Activated CD8-positive, alpha-beta T cell treated with anti-CD3 and anti-CD28 coated beads, Interleukin-2, amount 10 ng/mL, durations not matched to agents 7 days and 5 days (primary cell): ENCODE results near the gene PHPT1. TPM values are rescaled to one million over a fixed set of nuclear protein-coding genes. Genes with fewer than 3 reads are reported as not detected.
"Not testable (repeated sequence)": the region's sequence is repeated elsewhere in the genome, so short reads cannot be mapped to it uniquely, and the experiment has no call there.

Experiments
- ATAC-seq: fragments of 150-1000 bp; cut with Tn5 transposase; one replicate; pipeline ENCODE4 v1.10.0; 2021; ENCODE audit warnings: moderate library complexity
- CTCF ChIA-PET: fragments of 350-600 bp; sonication (Branson Sonifier 250); formaldehyde crosslinking; loops from one replicate; lab custom pipeline; 2021; ENCODE audit warnings: antibody characterized with exemption; lab: Charles Lee
- POLR2A ChIA-PET: fragments of 350-600 bp; sonication (Branson Sonifier 250); formaldehyde crosslinking; loops from one replicate; lab custom pipeline; 2021; ENCODE audit warnings: antibody characterized with exemption; lab: Charles Lee
- DNase-seq: peaks from one replicate; pipeline ENCODE4 v3.0.0-alpha.2; 2020
- H3K27ac Mint-ChIP-seq: one replicate; pipeline ENCODE4 v1.8.0; 2021; ENCODE audit warnings: mild to moderate bottlenecking, mixed read lengths
- H3K27me3 Mint-ChIP-seq: one replicate; pipeline ENCODE4 v1.8.0; 2021; ENCODE audit warnings: low read depth, mixed read lengths
- H3K36me3 Mint-ChIP-seq: one replicate; pipeline ENCODE4 v1.8.0; 2021; ENCODE audit warnings: low read depth, mixed read lengths
- H3K4me1 Mint-ChIP-seq: one replicate; pipeline ENCODE4 v1.8.0; 2021; ENCODE audit warnings: low read depth, mixed read lengths
- H3K4me3 Mint-ChIP-seq: one replicate; pipeline ENCODE4 v1.8.0; 2021; ENCODE audit warnings: mild to moderate bottlenecking, mixed read lengths
- H3K9me3 Mint-ChIP-seq: one replicate; pipeline ENCODE4 v1.8.0; 2022; ENCODE audit warnings: mixed read lengths; ENCODE audit not compliant: insufficient read depth
- total RNA-seq, 2 experiments: library from RNA; stranded (reverse); gene quantifications; one replicate each; pipeline ENCODE4 v1.2.3, GENCODE V29; 2021

PHPT1 gene
- total RNA-seq, result 100 to 1,000 TPM; 108 to 119 TPM

DNA sequence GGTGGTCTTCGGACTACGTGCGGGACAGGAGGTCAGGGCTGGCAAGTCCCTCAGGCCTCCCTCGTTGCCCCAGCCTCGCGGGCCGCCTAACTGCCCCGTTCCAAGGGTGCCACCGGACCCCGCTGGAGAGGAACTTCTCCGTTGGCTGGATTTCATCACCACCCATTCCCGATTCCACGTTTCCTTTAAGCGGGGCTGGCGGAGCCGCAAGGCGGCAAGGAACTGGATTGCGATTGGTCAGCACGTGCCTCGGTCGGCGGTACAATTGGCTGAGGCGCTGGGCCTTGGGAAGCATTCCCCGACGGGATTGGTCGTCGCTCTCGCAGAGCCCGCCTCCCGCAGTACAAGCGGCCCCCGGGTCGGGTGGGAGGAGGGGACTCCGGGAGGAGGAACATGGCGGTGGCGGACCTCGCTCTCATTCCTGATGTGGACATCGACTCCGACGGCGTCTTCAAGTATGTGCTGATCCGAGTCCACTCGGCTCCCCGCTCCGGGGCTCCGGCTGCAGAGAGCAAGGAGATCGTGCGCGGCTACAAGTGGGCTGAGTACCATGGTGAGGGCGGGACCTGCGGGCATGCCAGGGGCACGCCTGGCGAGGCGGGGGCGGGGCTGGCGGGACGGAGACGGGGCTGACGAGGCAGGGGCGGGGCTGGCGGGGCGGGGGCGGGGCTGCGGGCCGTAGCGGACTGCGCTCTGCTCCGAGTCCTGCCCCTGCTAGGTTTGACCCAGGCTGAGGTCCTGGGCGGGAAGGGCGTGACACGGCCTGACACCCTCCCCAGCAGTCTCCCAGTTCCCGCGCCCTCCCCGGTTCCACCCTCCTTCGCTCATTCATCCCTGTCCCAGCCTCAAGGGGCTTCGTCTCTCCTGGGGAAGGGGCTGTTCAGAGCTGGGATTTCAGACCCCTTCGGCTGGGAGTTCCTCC is at the start of gene PHPT1:
PHPT1 (plus strand) TSS at position 372 of the 922 bp plus-strand sequence; CDS start at position 394, 22 bp downstream.
- peaks cover 16% of the 10 kb centered on the region for H3K36me3 Mint-ChIP-seq
- peak within 1 kb of the TSS; percentile 92 for H3K4me3 Mint-ChIP-seq
- peak within 1 kb of the TSS; percentile 91 for H3K27ac Mint-ChIP-seq
- H3K4me1 Mint-ChIP-seq, result peaks cover 21% of the 10 kb centered on the region
- peak; percentile 93 for ATAC-seq
- peaks cover 13% of the 10 kb centered on the region for H3K27me3 Mint-ChIP-seq
- DNase-seq, result peak; percentile 98
- H3K9me3 Mint-ChIP-seq, result no peaks in the 10 kb centered on the region
- ChIA-PET POLR2A (no interaction called here), CTCF (interaction anchor here (1.5 kb wide), 1 partner anchor 37 kb away, joined by 5 read pairs; the partner anchor contains the start of gene TRAF2)

DNA sequence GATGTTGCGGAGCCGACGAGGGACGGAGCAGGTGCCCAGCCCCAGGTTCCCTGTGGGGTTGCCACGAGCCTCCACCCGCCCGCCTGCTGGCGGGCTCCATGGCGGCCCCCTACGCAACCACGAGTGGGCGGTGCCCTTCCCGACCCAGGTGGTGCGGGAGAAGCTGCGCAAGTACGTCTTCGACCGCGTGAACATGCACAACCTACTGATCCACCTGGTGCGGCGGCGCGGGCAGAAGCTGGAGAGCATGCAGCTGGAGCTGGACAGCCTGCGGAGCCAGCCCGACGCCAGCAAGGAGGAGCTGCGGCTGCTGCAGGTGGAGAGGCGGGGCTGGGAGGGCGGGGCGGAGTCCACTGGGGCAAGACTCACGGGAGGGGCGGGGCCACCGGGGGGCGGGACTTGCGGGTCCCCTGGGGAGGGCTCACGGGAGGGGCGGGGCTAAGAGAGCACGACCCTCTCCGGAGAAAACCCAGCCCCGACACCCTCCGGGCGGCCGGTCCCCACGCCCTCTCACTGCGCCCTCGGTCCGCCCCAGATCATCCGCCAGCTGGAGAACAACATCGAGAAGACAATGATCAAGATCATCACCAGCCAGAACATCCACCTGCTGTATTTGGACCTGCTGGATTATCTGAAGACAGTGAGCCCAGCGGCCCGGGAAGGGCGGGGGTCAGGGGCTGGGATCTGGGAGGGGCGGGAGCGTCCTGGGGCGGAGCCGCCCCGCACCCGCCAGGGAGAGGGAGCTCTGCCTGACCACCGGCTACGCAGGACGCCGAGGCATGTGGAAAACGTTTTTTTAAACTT is 49.2 kb upstream of the PHPT1 start:
- Mint-ChIP-seq H3K36me3 (no peaks in the 10 kb centered on the region), H3K4me1 (peaks cover 29% of the 10 kb centered on the region), H3K9me3 (no peaks in the 10 kb centered on the region), H3K27ac (peak overlapping the region; percentile 28), H3K4me3 (peak overlapping the region; percentile 76), H3K27me3 (peaks cover 26% of the 10 kb centered on the region)
- DNase-seq, result peak; percentile 92
- peak; percentile 82 for ATAC-seq
- CTCF ChIA-PET, result interaction anchor here (1.2 to 2.2 kb wide), 3 partner anchors 11 to 82 kb away, joined by 3 to 7 read pairs (median 4); partner anchors contain the start of gene AJM1
- POLR2A ChIA-PET, result interaction anchor here (0.6 to 1.2 kb wide), 2 partner anchors 16 to 200 kb away, joined by 3 read pairs; no protein-coding TSS in a partner anchor

DNA sequence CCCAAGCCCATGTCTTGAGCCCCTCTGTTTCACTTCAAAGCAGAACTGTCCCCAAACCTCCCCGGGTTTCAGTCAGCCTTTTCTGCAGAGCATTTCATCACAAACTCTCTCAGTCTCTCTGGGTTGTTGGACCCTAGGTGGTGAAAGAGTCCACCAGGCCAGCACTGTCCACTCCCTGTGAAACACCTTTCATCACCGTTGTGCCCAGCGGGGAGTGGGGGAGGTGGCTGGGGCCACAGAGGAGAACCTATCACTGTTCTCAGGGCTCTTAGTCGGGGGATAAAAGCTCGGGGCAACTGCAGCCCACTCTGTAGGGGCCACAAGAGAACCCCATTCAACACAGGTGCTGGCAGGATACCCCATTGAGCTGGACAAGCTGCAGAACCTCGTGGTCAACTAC is 46.9 kb upstream of the PHPT1 start:
- H3K27ac Mint-ChIP-seq, result no peak overlapping the region
- peaks cover 15% of the 10 kb centered on the region for H3K27me3 Mint-ChIP-seq
- H3K4me1 Mint-ChIP-seq, result peaks cover 29% of the 10 kb centered on the region
- H3K36me3 Mint-ChIP-seq, result peaks cover 3% of the 10 kb centered on the region
- ChIA-PET POLR2A (interaction anchor here (1.0 kb wide), 1 partner anchor 11 kb away, joined by 5 read pairs; no protein-coding TSS in a partner anchor), CTCF (interaction anchor here (1.3 to 1.7 kb wide), 2 partner anchors 10 to 15 kb away, joined by 3 to 9 read pairs; no protein-coding TSS in a partner anchor)
- no peak overlapping the region for H3K4me3 Mint-ChIP-seq
- DNase-seq (no peak), ATAC-seq (no peak)
- H3K9me3 Mint-ChIP-seq, result no peaks in the 10 kb centered on the region

DNA sequence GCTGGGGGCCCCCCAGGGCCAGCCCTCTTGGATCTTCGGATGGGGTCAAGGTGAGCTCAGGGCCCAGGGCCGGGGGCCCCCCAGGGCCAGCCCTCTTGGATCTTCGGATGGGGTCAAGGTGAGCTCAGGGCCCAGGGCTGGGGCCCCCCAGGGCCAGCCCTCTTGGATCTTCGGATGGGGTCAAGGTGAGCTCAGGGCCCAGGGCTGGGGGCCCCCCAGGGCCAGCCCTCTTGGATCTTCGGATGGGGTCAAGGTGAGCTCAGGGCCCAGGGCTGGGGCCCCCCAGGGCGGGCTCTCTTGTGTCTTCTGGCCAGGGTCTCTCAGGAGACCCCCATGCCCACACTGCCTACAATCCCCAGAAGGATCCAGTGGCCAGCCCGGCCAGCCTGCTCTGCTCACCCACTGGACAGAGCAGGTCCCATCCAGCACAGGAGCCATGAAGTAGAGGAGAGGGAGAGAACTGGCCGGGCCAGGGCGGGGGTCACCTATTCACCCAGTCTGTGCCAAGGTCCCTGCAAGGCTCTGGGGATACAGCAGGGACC is 46.1 kb upstream of the PHPT1 start:
- peaks cover 15% of the 10 kb centered on the region for H3K27me3 Mint-ChIP-seq
- ATAC-seq, H3K9me3 Mint-ChIP-seq, H3K27ac Mint-ChIP-seq, DNase-seq, H3K36me3 Mint-ChIP-seq, H3K4me3 Mint-ChIP-seq: not testable (repeated sequence)
- POLR2A ChIA-PET, result interaction anchor here (1.0 kb wide), 1 partner anchor 11 kb away, joined by 5 read pairs; no protein-coding TSS in a partner anchor
- peaks cover 29% of the 10 kb centered on the region for H3K4me1 Mint-ChIP-seq
- CTCF ChIA-PET, result interaction anchor here (1.3 to 1.7 kb wide), 2 partner anchors 11 to 15 kb away, joined by 3 to 9 read pairs; no protein-coding TSS in a partner anchor

DNA sequence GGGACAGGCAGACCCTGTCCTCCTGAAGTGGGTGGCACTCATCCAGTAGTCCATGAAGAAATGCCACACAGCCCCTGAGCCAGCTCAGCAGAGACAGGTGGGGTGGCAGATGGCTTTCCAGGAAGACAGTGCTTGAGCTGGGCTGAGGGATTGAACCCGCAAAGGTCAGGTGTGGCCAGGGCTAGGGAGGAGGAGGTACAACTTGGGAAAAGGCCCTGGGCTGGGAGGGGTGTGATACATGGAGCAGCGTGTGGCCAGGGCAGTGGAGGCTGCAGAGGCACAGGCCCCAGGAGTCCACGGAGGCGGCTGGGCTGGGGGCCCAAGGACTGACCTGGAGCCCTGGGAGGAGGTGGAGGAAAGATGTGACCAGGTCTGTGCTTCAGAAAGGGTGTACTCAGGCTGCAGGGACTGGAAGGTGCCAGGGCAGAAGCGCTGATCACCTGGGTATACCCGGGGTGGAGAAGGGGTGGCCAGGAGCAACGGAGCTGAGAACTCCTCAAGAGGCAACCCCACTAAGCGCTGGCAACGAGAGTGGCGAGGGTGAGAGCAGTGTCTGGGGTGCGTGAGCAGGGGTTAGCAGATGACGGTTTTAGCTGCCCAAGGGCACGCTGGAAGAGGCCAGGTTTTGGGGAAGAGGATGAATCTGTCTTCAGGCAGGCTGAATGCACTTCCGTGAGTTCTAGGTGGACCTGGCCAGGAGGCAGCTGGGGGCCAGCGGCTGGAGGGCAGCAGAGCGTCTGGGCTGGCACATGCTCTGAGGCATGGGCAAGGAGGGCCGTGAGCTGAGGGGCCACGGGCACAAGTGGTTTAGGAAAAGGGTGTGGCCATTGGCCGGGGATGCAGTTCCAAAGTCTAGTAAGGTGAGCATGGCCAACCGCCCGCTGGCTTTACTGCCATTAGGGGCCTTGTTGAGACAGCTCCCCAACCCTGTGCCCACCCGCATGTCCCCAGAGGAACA is 45.4 kb upstream of the PHPT1 start:
- H3K36me3 Mint-ChIP-seq, result peaks cover 3% of the 10 kb centered on the region
- ChIA-PET POLR2A (interaction anchor here (1.0 kb wide), 1 partner anchor 12 kb away, joined by 5 read pairs; no protein-coding TSS in a partner anchor), CTCF (interaction anchor here (1.5 to 1.7 kb wide), 2 partner anchors 11 to 39 kb away, joined by 4 to 9 read pairs; partner anchors contain the start of gene AJM1)
- peaks cover 15% of the 10 kb centered on the region for H3K27me3 Mint-ChIP-seq
- peaks cover 30% of the 10 kb centered on the region for H3K4me1 Mint-ChIP-seq
- no peak for DNase-seq
- no peaks in the 10 kb centered on the region for H3K9me3 Mint-ChIP-seq
- H3K27ac Mint-ChIP-seq, result no peak overlapping the region
- H3K4me3 Mint-ChIP-seq, result no peak overlapping the region
- ATAC-seq, result no peak

DNA sequence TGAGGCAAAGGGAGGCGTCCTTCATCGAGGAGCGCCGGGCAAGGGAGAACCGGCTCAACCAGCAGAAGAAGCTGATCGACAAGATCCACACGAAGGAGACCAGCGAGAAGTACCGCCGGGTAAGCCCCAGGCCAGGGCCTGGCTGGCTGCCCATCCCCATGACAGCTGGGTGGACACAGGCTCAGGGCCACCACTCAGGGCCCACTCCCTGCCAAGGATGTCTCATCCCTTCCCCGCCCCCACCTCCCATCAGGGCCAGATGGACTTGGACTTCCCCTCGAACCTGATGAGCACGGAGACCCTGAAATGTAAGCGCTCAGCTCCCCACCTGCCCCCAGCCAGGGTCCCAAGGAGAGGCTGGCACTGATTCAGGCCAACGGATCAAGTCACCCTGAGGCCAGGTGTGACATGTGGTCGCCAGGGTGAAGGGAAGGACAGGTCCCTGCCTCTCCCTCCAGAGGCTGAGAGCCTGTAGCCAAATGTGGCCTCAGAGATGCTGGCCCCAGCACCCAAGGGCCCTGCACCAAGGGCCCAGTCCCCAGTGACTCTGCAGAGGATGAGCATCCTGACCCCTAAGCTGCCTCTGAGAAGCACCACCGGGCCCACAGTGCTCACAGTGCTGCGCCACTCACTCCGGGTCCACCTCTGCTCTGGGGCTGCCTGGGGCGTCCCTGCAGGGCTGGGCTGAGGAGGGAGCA is 44.6 kb upstream of the PHPT1 start:
- Mint-ChIP-seq H3K9me3 (no peaks in the 10 kb centered on the region), H3K27ac (no peak overlapping the region), H3K4me1 (peaks cover 33% of the 10 kb centered on the region), H3K36me3 (peaks cover 6% of the 10 kb centered on the region), H3K4me3 (no peak overlapping the region), H3K27me3 (peaks cover 15% of the 10 kb centered on the region)
- DNase-seq (no peak), ATAC-seq (no peak)
- ChIA-PET POLR2A (no interaction called here), CTCF (interaction anchor here (1.5 kb wide), 1 partner anchor 38 kb away, joined by 4 read pairs; the partner anchor contains the start of gene AJM1)

DNA sequence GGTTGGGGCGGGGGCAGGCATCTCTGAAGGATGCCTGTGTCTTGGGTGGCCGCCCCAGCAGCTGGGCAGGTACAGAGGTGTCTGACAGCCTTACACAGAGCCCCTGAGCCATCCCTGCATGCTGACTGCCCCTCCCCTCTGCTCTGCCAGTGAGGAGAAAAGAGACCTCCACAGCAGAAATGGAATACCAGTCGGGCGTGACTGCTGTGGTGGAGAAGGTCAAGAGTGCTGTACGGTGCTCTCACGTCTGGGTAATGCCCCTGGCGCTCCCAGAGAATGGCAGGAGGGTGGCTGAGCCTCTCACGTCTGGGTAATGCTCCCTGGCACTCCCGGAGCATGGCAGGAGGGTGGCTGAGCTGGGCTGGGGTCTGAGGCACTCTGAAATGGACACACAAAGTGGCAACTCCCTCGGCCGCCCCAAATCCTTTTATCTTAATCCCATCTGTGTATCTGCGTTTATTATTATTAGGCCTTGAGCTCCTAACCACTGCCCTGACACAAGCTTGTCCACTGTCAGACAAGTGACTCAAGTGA is 43.9 kb upstream of the PHPT1 start:
- CTCF ChIA-PET, result interaction anchor here (0.9 to 4.4 kb wide), 3 partner anchors 14 to 37 kb away, joined by 3 to 29 read pairs (median 23); partner anchors contain the start of genes AJM1 and TMEM141
- Mint-ChIP-seq H3K9me3 (no peaks in the 10 kb centered on the region), H3K4me1 (peaks cover 37% of the 10 kb centered on the region), H3K27me3 (peaks cover 14% of the 10 kb centered on the region), H3K27ac (no peak overlapping the region), H3K36me3 (peaks cover 11% of the 10 kb centered on the region), H3K4me3 (no peak overlapping the region)
- POLR2A ChIA-PET, result interaction anchor here (1.6 kb wide), 1 partner anchor 43 kb away, joined by 3 read pairs; no protein-coding TSS in a partner anchor
- ATAC-seq (no peak), DNase-seq (no peak)

DNA sequence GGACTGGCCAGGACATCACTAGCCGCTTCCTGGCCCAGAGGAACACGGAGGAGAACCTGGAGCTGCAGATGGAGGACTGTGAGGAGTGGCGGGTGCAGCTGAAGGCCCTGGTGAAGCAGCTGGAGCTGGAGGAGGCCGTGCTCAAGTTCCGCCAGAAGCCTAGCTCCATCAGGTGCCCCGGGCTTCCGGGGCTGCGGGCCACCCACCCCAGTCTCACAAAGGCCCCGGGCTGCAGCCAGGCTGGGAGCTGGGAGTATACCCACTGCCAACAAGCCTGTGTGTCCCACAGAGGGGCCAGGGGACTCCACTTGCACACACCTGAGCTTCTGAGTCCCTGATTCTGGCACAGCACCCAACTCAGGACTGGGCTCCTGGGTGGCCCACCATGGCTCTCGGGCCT is 43.1 kb upstream of the PHPT1 start:
- ChIA-PET CTCF (interaction anchor here (0.9 to 4.4 kb wide), 4 partner anchors 10 to 36 kb away, joined by 3 to 29 read pairs (median 15); partner anchors contain the start of genes AJM1 and TMEM141), POLR2A (interaction anchor here (1.0 to 1.6 kb wide), 4 partner anchors 42 to 281 kb away, joined by 3 read pairs; partner anchors contain the start of genes MAN1B1 and TRAF2)
- Mint-ChIP-seq H3K27me3 (peaks cover 8% of the 10 kb centered on the region), H3K4me3 (peak overlapping the region; percentile 85), H3K36me3 (peaks cover 15% of the 10 kb centered on the region), H3K27ac (no peak overlapping the region), H3K4me1 (peaks cover 33% of the 10 kb centered on the region), H3K9me3 (no peaks in the 10 kb centered on the region)
- DNase-seq (no peak), ATAC-seq (no peak)

DNA sequence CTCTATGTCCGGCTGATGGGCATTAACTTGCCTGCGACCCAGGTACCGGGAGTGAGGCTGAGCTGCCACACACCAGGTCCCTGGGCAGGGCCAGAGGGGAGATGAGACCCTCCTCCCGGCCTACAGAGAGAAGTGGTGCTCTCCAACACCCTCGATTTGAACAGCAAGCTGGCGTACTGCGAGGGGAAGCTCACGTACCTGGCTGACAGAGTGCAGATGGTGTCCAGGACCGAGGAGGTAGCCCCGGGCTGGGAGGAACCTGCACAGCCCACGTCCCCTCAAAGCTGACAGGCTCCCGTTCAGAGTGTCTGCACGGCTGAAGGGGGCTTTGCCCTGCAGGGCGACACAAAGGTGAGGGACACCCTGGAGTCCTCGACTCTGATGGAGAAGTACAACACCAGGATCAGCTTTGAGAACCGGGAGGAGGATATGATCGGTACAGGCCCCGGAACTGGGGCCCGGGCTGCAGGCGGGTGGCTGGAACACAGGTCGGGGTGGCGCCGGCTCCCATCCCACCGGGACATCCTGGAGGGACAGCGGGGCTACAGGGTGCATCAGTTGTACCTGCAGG is 42.5 kb upstream of the PHPT1 start:
- H3K27me3 Mint-ChIP-seq, result peaks cover 6% of the 10 kb centered on the region
- no peak for DNase-seq
- H3K36me3 Mint-ChIP-seq, result peaks cover 15% of the 10 kb centered on the region
- CTCF ChIA-PET, result interaction anchor here (0.9 to 4.4 kb wide), 7 partner anchors 9 to 141 kb away, joined by 3 to 29 read pairs (median 7); partner anchors contain the start of genes AJM1 and TMEM141
- H3K9me3 Mint-ChIP-seq, result no peaks in the 10 kb centered on the region
- POLR2A ChIA-PET, result interaction anchor here (0.6 to 1.8 kb wide), 10 partner anchors 9 to 444 kb away, joined by 3 to 8 read pairs (median 3); partner anchors contain the start of genes MAN1B1, TPRN and TRAF2
- peak overlapping the region; percentile 84 for H3K27ac Mint-ChIP-seq
- ATAC-seq, result no peak
- peaks cover 30% of the 10 kb centered on the region for H3K4me1 Mint-ChIP-seq
- peak overlapping the region; percentile 85 for H3K4me3 Mint-ChIP-seq
